ENCODE data around the gene ARHGAP26. TPM values are rescaled to one million over a fixed set of nuclear protein-coding genes. Genes with fewer than 3 reads are reported as not detected.

Gene ARHGAP26
- total RNA-seq, 1 experiment from 2014 or later, result 65.5 TPM

DNA sequence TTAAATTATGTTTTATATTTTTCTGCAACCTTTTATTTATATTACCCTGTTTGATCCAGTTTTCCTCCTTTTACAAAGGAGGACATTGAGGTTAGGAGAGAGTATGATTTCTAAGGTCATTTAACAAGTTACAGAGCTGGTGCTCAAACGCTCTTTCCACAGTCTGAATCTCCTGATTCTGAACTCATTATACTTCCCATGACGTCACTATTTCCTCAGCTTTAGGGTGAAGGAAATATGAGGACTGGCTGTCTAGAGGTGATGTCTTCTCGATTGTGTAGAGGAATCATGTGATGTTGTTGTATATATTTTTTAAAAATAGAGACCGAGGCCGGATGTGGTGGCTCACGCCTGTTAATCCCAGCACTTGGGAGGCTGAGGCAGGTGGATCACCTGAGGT lies 140.0 kb downstream of the ARHGAP26 start:
- Histone ChIP-seq H3K4me1 (ENCODE audit: control insufficient read depth, insufficient read depth, low read length) (no peaks in the 10 kb centered on the region), H3K27ac (ENCODE audit: low read length) (no peak overlapping the region), H3K4me3 (ENCODE audit: low read depth in 2 of 2, low read length in 2 of 2) (no peak overlapping the region), H3K36me3 (ENCODE audit: control insufficient read depth, insufficient read depth, low read length) (peaks cover 2% of the 10 kb centered on the region), H3K9me3 (ENCODE audit: control insufficient read depth, insufficient read depth, low read depth, low read length) (no peaks in the 10 kb centered on the region), H3K27me3 (ENCODE audit: control insufficient read depth, insufficient read depth, low read length) (no peaks in the 10 kb centered on the region)
- no peak for DNase-seq (ENCODE audit: low read depth, low spot score)
- intact Hi-C loops (cut with micrococcal nuclease; ENCODE audit: unreplicated experiment) (no loop called here), in situ Hi-C loops (cut with HindIII; ENCODE audit: low pct_unique_long_range_greater_than_20kb, low sequenced_read_pairs) (no loop called here)
- CTCF ChIA-PET, result no interaction called here
- POLR2A ChIA-PET, result no interaction called here
- BruUV-seq (replicated peaks), result no TSS peak
- TF ChIP-seq POLR2AphosphoS5 (IDR thresholded peaks at IDR 0.05; ENCODE audit: low read depth, low read length), result no peak
- no peak for TF ChIP-seq REST (IDR thresholded peaks at IDR 0.05; ENCODE audit: insufficient read depth in 1 of 2, low read depth in 2 of 2, low read length in 1 of 2)
- TF ChIP-seq SIN3A (IDR thresholded peaks at IDR 0.05; ENCODE audit: borderline replicate concordance, insufficient read depth, low read depth, low read length), result no peak
- no peak for TF ChIP-seq TCF7L2 (IDR thresholded peaks at IDR 0.05; ENCODE audit: low read depth, low read length)
- TF ChIP-seq CTCF (IDR thresholded peaks at IDR 0.05), result no peak
- ATAC-seq, result no peak

DNA sequence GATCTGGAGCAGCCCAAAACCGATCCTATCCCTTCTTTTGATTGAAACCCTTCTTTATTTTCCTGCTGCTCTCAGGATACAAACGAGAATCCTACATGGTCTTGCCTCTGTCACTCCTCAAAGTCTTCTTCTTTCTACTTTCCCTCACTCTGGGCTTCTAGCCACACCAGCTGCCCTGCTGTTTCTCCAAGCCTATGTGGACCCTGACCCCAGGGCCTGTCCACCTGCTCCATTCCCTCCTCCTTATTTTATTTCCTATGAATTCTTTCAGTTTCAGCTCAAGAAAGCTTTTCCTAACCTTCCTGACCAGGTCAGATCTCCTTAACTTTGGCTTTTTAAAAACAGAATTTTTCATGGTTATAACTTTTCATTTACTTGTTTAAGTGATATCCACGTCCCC lies 141.0 kb downstream of the ARHGAP26 start:
- in situ Hi-C loops (cut with HindIII; ENCODE audit: low pct_unique_long_range_greater_than_20kb, low sequenced_read_pairs) (no loop called here), intact Hi-C loops (cut with micrococcal nuclease; ENCODE audit: unreplicated experiment) (no loop called here)
- H3K36me3 ChIP-seq (ENCODE audit: control insufficient read depth, insufficient read depth, low read length), result peaks cover 2% of the 10 kb centered on the region
- TF ChIP-seq TCF7L2 (IDR thresholded peaks at IDR 0.05; ENCODE audit: low read depth, low read length), result no peak
- TF ChIP-seq POLR2AphosphoS5 (IDR thresholded peaks at IDR 0.05; ENCODE audit: low read depth, low read length), result no peak
- TF ChIP-seq CTCF (IDR thresholded peaks at IDR 0.05), result no peak
- no peak for TF ChIP-seq SIN3A (IDR thresholded peaks at IDR 0.05; ENCODE audit: borderline replicate concordance, insufficient read depth, low read depth, low read length)
- BruUV-seq (replicated peaks), result no TSS peak
- no peaks in the 10 kb centered on the region for H3K4me1 ChIP-seq (ENCODE audit: control insufficient read depth, insufficient read depth, low read length)
- H3K27me3 ChIP-seq (ENCODE audit: control insufficient read depth, insufficient read depth, low read length), result no peaks in the 10 kb centered on the region
- DNase-seq (ENCODE audit: low read depth, low spot score), result no peak
- no peak overlapping the region for H3K27ac ChIP-seq (ENCODE audit: low read length)
- H3K9me3 ChIP-seq (ENCODE audit: control insufficient read depth, insufficient read depth, low read depth, low read length), result no peaks in the 10 kb centered on the region
- ChIA-PET CTCF (no interaction called here), POLR2A (no interaction called here)
- H3K4me3 ChIP-seq (ENCODE audit: low read depth in 2 of 2, low read length in 2 of 2), result no peak overlapping the region
- ATAC-seq, result no peak
